CD4-positive, CD25-positive, alpha-beta regulatory T cell (primary cell): ENCODE results near the gene DLX4. TPM values are rescaled to one million over a fixed set of nuclear protein-coding genes. Genes with fewer than 3 reads are reported as not detected.

Experiments
- ATAC-seq, 2 donors: fragments of 150-1000 bp; cut with Tn5 transposase; one replicate each; pipeline ENCODE4 v1.10.0; 2021; ENCODE audit warnings: low read depth in 2 of 2, moderate number of reproducible peaks in 2 of 2, moderate library complexity in 1 of 2
- DNase-seq, 3 donors: peaks; one replicate each; pipeline versions ENCODE4 v3.0.0 to v3.0.0-alpha.2; 2012 to 2022; ENCODE audit warnings: mixed read lengths in 1 of 3
- H3K27ac ChIP-seq: one replicate; pipeline ENCODE4 v1.7.0; 2013; ENCODE audit warnings: mild to moderate bottlenecking, low read length; ENCODE audit not compliant: insufficient read depth, poor library complexity, severe bottlenecking
- H3K27me3 ChIP-seq: one replicate; pipeline ENCODE4 v1.7.0; 2013; ENCODE audit warnings: low read length; ENCODE audit not compliant: control insufficient read depth, insufficient read depth
- H3K36me3 ChIP-seq: one replicate; pipeline ENCODE4 v1.7.0; 2013; ENCODE audit warnings: mild to moderate bottlenecking, low read length, moderate library complexity; ENCODE audit not compliant: control insufficient read depth, insufficient read depth
- H3K4me1 ChIP-seq: 2 replicates; pipeline ENCODE4 v1.7.0; 2013; ENCODE audit warnings: mild to moderate bottlenecking, low read length; ENCODE audit not compliant: insufficient read depth, control insufficient read depth, poor library complexity, severe bottlenecking
- H3K4me3 ChIP-seq: one replicate; pipeline ENCODE4 v1.7.0; 2013; ENCODE audit warnings: low read depth, mild to moderate bottlenecking, low read length, moderate library complexity
- H3K9me3 ChIP-seq, 2 experiments: 1 replicate in 1 of 2; 2 replicates in 1 of 2; pipeline ENCODE4 v1.7.0; 2013; ENCODE audit warnings: low read length in 2 of 2, mild to moderate bottlenecking in 1 of 2, moderate library complexity in 1 of 2; ENCODE audit not compliant: control insufficient read depth in 2 of 2
- H3K27ac Mint-ChIP-seq, 3 donors: one replicate each; pipeline ENCODE4 v1.8.0; 2020 to 2022; ENCODE audit warnings: mild to moderate bottlenecking in 3 of 3, mixed read lengths in 3 of 3, moderate library complexity in 2 of 3
- H3K27me3 Mint-ChIP-seq: one replicate; pipeline ENCODE4 v1.8.0; 2022; ENCODE audit warnings: mild to moderate bottlenecking, mixed read lengths
- H3K36me3 Mint-ChIP-seq: one replicate; pipeline ENCODE4 v1.8.0; 2020; ENCODE audit warnings: mixed read lengths
- H3K4me1 Mint-ChIP-seq, 4 donors: one replicate each; pipeline ENCODE4 v1.8.0; 2020 to 2022; ENCODE audit warnings: mixed read lengths in 4 of 4, mild to moderate bottlenecking in 1 of 4
- H3K4me3 Mint-ChIP-seq, 4 donors: one replicate each; pipeline ENCODE4 v1.8.0; 2020 to 2022; ENCODE audit warnings: mild to moderate bottlenecking in 4 of 4, mixed read lengths in 4 of 4, moderate library complexity in 3 of 4
- H3K9me3 Mint-ChIP-seq, 7 donors: one replicate each; pipeline ENCODE4 v1.8.0; 2020 to 2022; ENCODE audit warnings: mixed read lengths in 7 of 7, mild to moderate bottlenecking in 3 of 7, moderate library complexity in 2 of 7
- polyA plus RNA-seq, 4 donors: library from polyadenylated mRNA; unstranded; fragments of 300-500 nt; fragmentation: Illumina TruSeq; gene quantifications; one replicate each; pipeline ENCODE4 v1.2.3, GENCODE V29; 2021
- total RNA-seq: library from RNA; stranded (reverse); gene quantifications from one replicate; pipeline ENCODE4 v1.2.3, GENCODE V29; 2022

Gene DLX4
- total and polyA plus RNA-seq, 5 donors from 2014 or later = not detected

DNA sequence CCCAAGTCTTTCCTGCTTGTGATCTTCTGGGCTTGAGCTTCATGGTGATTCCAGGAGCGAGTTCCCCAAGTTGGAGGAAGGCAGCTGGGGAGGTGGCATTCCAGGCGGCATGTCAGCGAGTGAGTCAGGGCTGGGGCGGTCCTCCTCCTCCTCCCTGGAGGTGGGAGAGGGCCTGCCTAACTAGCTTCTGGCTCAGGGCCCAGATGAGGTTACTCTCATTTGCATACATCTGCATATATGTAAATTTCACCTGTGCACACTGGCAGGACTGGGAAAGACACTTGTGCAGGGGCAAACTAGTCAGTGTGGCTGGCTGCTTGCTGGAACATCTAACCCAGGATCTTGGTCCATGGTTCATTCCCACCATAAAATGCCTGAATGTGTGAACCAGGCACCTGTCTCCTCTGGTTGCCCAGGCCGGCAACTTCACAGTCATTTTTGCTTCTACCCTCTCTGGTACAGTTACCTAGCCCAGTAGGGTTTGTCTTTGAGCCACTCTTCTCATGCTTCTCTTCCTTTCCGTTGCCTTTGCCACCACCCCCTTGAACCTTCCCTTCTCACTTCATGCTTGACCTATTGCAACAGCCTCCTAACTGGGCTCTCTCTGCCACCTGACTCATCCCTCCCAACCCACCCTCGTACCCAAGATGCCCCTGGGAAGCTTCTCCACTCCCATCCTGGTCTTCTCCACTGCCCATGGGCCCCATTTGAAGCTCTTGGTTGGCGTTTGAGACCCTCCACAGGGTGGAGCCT lies 9.6 kb upstream of the DLX4 start:
- Histone ChIP-seq H3K27me3 (peaks cover 8% of the 10 kb centered on the region), H3K36me3 (no peaks in the 10 kb centered on the region), H3K9me3 (no peaks in the 10 kb centered on the region), H3K4me3 (no peak overlapping the region), H3K4me1 (peaks cover 4% of the 10 kb centered on the region), H3K27ac (no peak overlapping the region)
- Mint-ChIP-seq H3K9me3 (peaks cover 0 to 7% (median 0%) of the 10 kb centered on the region in 7 donors), H3K27ac (no peak overlapping the region), H3K4me3 (no peak overlapping the region), H3K27me3 (peaks cover 58% of the 10 kb centered on the region), H3K4me1 (peaks cover 0 to 12% (median 5%) of the 10 kb centered on the region in 4 donors), H3K36me3 (peaks cover 3% of the 10 kb centered on the region)
- ATAC-seq (no peak), DNase-seq (no peak)

GRCh38 chr17:49962599-49963308 lies 6.2 kb upstream of the DLX4 start:
- DNase-seq (no peak), ATAC-seq (no peak)
- H3K4me3 ChIP-seq = no peak overlapping the region
- no peak overlapping the region for H3K27ac ChIP-seq
- peak overlapping the region in 1 of 4 donors; percentile 27 for H3K4me3 Mint-ChIP-seq
- H3K36me3 ChIP-seq = no peaks in the 10 kb centered on the region
- H3K4me1 Mint-ChIP-seq = peaks cover 5 to 30% (median 16%) of the 10 kb centered on the region in 4 donors
- H3K27ac Mint-ChIP-seq = no peak overlapping the region
- H3K9me3 Mint-ChIP-seq = peaks cover 0 to 10% (median 1%) of the 10 kb centered on the region in 7 donors
- peaks cover 3% of the 10 kb centered on the region for H3K36me3 Mint-ChIP-seq
- peaks cover 71% of the 10 kb centered on the region for H3K27me3 Mint-ChIP-seq
- H3K27me3 ChIP-seq = peaks cover 29% of the 10 kb centered on the region
- H3K9me3 ChIP-seq = no peaks in the 10 kb centered on the region
- peaks cover 15% of the 10 kb centered on the region for H3K4me1 ChIP-seq

- Histone ChIP-seq H3K9me3 (no peaks in the 10 kb centered on the region), H3K4me1 (peaks cover 18% of the 10 kb centered on the region), H3K27me3 (peaks cover 31% of the 10 kb centered on the region), H3K4me3 (no peak overlapping the region), H3K27ac (no peak overlapping the region), H3K36me3 (no peaks in the 10 kb centered on the region)
- no peak for ATAC-seq
- Mint-ChIP-seq H3K27me3 (peaks cover 76% of the 10 kb centered on the region), H3K4me3 (no peak overlapping the region), H3K4me1 (peaks cover 5 to 35% (median 18%) of the 10 kb centered on the region in 4 donors), H3K36me3 (peaks cover 3% of the 10 kb centered on the region), H3K9me3 (peaks cover 0 to 10% (median 1%) of the 10 kb centered on the region in 7 donors), H3K27ac (peak overlapping the region in 1 of 3 donors; percentile 46)
- DNase-seq = no peak
These were observed 5.7 kb upstream of the DLX4 start for GRCh38 chr17:49963309-49963625.

DNA sequence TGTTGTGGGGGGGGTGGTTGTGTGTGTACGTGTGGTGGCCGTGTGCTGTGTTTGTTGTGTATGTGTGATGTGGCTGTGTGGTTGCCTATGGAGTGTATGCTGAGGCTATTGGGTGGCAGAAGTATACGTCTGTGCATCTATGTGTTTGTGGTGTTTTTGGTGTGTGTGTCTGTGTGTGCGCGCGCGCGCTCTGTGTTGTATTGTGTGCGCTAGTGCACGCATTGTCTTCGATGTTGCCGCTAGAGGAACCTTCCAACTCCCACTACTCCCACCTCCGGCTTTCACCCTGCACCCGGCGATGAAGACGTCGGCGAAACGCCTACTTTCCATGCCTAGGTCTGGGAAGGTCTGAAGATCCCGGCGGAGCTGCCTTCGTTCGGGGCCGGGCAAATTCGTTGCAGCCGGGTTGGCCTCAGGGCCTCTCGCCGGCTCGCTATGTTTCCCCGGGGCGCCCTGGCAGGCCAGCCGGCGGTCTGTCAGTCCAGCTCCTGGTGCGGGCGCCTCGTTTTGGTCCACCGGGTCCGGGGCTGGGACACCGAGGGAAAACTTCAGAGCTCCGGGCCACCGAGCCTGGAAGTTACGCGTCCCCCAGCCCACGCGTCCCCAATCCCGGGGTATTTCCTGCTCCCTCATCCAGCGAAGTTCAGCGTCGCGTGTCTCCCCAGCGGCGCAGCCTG lies 5.2 kb upstream of the DLX4 start:
- peaks cover 22% of the 10 kb centered on the region for H3K4me1 ChIP-seq
- peaks cover 3% of the 10 kb centered on the region for H3K36me3 Mint-ChIP-seq
- peaks cover 31% of the 10 kb centered on the region for H3K27me3 ChIP-seq
- H3K27ac ChIP-seq = no peak overlapping the region
- H3K4me1 Mint-ChIP-seq = peaks cover 5 to 38% (median 19%) of the 10 kb centered on the region in 4 donors
- peaks cover 0 to 10% (median 1%) of the 10 kb centered on the region in 7 donors for H3K9me3 Mint-ChIP-seq
- no peaks in the 10 kb centered on the region for H3K36me3 ChIP-seq
- no peaks in the 10 kb centered on the region for H3K9me3 ChIP-seq
- H3K27ac Mint-ChIP-seq = peak overlapping the region in 1 of 3 donors; percentile 46
- H3K4me3 ChIP-seq = no peak overlapping the region
- peak overlapping the region in 2 of 4 donors; percentile 68 to 82 for H3K4me3 Mint-ChIP-seq
- peaks cover 77% of the 10 kb centered on the region for H3K27me3 Mint-ChIP-seq
- ATAC-seq (no peak), DNase-seq (no peak)

GRCh38 chr17:49964303-49964768 lies 4.7 kb upstream of the DLX4 start:
- H3K9me3 Mint-ChIP-seq = peaks cover 0 to 10% (median 1%) of the 10 kb centered on the region in 7 donors
- Histone ChIP-seq H3K9me3 (no peaks in the 10 kb centered on the region), H3K36me3 (no peaks in the 10 kb centered on the region), H3K27me3 (peaks cover 31% of the 10 kb centered on the region), H3K27ac (no peak overlapping the region), H3K4me3 (no peak overlapping the region), H3K4me1 (peaks cover 27% of the 10 kb centered on the region)
- peaks cover 5 to 42% (median 20%) of the 10 kb centered on the region in 4 donors for H3K4me1 Mint-ChIP-seq
- peaks cover 3% of the 10 kb centered on the region for H3K36me3 Mint-ChIP-seq
- no peak for ATAC-seq
- H3K27me3 Mint-ChIP-seq = peaks cover 80% of the 10 kb centered on the region
- no peak for DNase-seq
- H3K27ac Mint-ChIP-seq = no peak overlapping the region
- H3K4me3 Mint-ChIP-seq = peak overlapping the region in 2 of 4 donors; percentile 69 to 82

- Mint-ChIP-seq H3K4me1 (peaks cover 5 to 47% (median 21%) of the 10 kb centered on the region in 4 donors), H3K27me3 (peaks cover 82% of the 10 kb centered on the region), H3K4me3 (peak overlapping the region in 3 of 4 donors; percentile 28 to 82 (median 69)), H3K9me3 (peaks cover 0 to 12% (median 1%) of the 10 kb centered on the region in 7 donors), H3K36me3 (peaks cover 3% of the 10 kb centered on the region), H3K27ac (no peak overlapping the region)
- peaks cover 31% of the 10 kb centered on the region for H3K27me3 ChIP-seq
- H3K4me1 ChIP-seq = peaks cover 33% of the 10 kb centered on the region
- ATAC-seq (peak; percentile 36 to 51), DNase-seq (peak in 1 of 3 donors; percentile 38)
- H3K4me3 ChIP-seq = no peak overlapping the region
- H3K9me3 ChIP-seq = no peaks in the 10 kb centered on the region
- H3K27ac ChIP-seq = no peak overlapping the region
- H3K36me3 ChIP-seq = no peaks in the 10 kb centered on the region
These were observed 4.0 kb upstream of the DLX4 start for GRCh38 chr17:49964769-49965523.

DNA sequence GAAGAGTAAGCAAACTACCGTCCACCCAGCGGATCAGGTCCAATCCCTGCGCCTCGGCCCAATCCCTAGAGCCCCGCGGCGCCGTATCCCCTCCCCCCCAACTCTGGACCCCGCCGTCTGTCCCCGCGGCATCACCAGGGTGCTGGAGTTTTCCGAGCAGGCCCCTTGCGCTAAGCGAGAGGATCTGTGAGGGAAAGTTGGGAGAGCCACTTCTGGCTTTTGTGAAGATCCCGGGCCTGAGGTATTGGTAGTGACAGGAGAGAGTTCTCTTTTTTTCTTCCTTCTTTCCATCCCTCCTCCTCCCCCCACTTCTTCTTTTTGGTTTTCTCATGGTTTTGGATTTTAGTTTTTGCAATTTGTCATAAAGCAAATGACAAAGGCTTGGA lies 3.5 kb upstream of the DLX4 start:
- H3K27me3 ChIP-seq = peaks cover 37% of the 10 kb centered on the region
- no peak for ATAC-seq
- no peak overlapping the region for H3K27ac Mint-ChIP-seq
- peak overlapping the region; percentile 15 to 73 (median 32) for H3K4me3 Mint-ChIP-seq
- DNase-seq = no peak
- H3K9me3 ChIP-seq = no peaks in the 10 kb centered on the region
- H3K4me3 ChIP-seq = no peak overlapping the region
- H3K27ac ChIP-seq = no peak overlapping the region
- H3K36me3 Mint-ChIP-seq = peaks cover 3% of the 10 kb centered on the region
- peaks cover 5 to 52% (median 23%) of the 10 kb centered on the region in 4 donors for H3K4me1 Mint-ChIP-seq
- no peaks in the 10 kb centered on the region for H3K36me3 ChIP-seq
- H3K4me1 ChIP-seq = peaks cover 36% of the 10 kb centered on the region
- peaks cover 0 to 12% (median 1%) of the 10 kb centered on the region in 7 donors for H3K9me3 Mint-ChIP-seq
- peaks cover 88% of the 10 kb centered on the region for H3K27me3 Mint-ChIP-seq
